Activated naive CD8-positive, alpha-beta T cell (primary cell): ENCODE results near the gene CDC40.
"Not testable (repeated sequence)": the region's sequence is repeated elsewhere in the genome, so short reads cannot be mapped to it uniquely, and the experiment has no call there.

Source experiments
- H3K27ac Mint-ChIP-seq: one replicate; pipeline ENCODE4 v1.8.0; 2021; ENCODE audit warnings: mixed read lengths
- H3K27me3 Mint-ChIP-seq: one replicate; pipeline ENCODE4 v1.8.0; 2021; ENCODE audit warnings: mixed read lengths
- H3K36me3 Mint-ChIP-seq: one replicate; pipeline ENCODE4 v1.8.0; 2021; ENCODE audit warnings: mixed read lengths
- H3K4me1 Mint-ChIP-seq: one replicate; pipeline ENCODE4 v1.8.0; 2021; ENCODE audit warnings: low read depth, mixed read lengths
- H3K4me3 Mint-ChIP-seq: one replicate; pipeline ENCODE4 v1.8.0; 2021; ENCODE audit warnings: mild to moderate bottlenecking, mixed read lengths
- H3K9me3 Mint-ChIP-seq: one replicate; pipeline ENCODE4 v1.8.0; 2021; ENCODE audit warnings: low read depth, mixed read lengths

Gene CDC40

DNA sequence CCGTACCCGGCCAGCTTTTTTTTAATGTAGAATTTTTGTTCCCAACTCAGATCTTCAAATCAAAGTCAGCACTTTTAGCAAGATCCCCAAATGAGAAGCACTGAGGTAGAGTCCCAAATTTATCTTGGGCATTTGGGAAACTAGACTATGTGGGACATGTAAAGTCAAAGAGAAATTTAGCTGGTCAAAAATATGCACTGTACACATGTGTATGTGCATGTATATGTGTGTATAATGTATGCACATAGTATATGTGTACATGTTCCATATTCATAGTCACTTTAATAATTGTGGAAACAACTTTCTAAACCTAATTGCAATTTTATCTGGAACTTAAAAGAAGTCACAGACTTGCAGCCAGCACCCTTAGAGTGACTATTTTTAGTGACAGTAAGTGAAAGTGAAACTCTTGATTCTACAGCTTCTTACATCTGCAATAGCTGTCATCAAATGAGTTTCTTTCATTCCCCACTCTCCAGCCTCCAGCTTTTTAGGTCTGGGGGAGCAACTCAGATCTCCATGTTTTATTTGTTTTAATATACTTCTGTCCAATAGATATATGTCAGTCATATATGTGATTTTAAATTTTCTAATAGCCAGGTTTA lies 53.6 kb downstream of the CDC40 start:
- Mint-ChIP-seq H3K27ac (peak overlapping the region; percentile 22), H3K36me3 (peaks cover 22% of the 10 kb centered on the region), H3K27me3 (no peaks in the 10 kb centered on the region), H3K4me1 (peaks cover 12% of the 10 kb centered on the region), H3K9me3 (no peaks in the 10 kb centered on the region), H3K4me3 (no peak overlapping the region)

DNA sequence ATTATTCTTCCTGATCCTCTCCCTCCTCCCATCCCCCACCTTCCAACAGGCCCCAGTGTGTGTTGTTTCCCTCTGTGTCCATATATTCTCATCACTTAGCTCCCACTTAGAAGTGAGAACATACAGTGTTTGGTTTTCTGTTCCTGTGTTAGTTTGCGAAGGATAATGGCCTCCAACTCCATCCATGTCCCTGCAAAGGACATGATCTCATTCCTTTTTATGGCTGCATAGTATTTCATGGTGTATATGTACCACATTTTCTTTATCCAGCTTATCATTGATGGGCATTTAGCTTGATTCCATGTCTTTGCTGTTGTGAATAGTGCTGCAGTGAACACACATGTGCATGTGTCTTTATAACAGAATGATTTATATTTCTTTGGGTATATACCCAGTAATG lies 55.8 kb downstream of the CDC40 start:
- not testable (repeated sequence) for H3K4me3 Mint-ChIP-seq, H3K27me3 Mint-ChIP-seq, H3K9me3 Mint-ChIP-seq, H3K27ac Mint-ChIP-seq
- Mint-ChIP-seq H3K36me3 (peaks cover 20% of the 10 kb centered on the region), H3K4me1 (peaks cover 12% of the 10 kb centered on the region)

DNA sequence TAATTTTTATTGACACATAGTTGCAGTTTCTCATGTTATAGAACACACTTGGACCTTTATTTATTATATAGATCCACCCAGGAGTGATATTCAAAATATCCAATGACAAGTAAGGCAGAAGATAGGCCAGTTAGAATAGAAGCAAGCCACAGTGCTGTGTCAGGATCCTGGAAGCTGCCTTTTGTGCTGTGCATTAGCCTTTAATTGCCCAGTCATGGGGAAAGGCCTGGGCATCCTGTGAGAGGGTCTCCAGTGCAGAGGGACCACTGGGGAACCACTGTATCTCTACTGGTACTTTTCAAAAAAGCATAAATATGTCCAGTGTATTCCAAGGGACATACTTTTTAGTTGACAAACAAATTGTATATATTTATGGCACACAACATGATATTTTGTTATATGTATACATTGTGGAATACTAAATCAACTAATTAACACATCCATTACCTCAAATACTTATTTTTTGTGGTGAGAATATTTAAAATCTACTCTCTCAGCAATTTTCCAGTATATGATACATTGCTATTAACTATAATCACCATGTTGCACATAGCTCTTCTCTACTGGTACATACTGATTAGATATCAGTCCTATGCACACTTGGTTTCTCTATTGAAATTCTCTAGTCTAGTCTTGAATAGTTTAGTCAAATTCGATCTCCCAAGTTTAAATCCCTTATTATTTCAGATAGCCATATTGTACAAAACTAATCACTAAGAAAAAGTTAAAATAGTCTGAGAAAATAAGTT lies 59.5 kb downstream of the CDC40 start:
- no peaks in the 10 kb centered on the region for H3K4me1 Mint-ChIP-seq
- no peak overlapping the region for H3K27ac Mint-ChIP-seq
- no peaks in the 10 kb centered on the region for H3K27me3 Mint-ChIP-seq
- no peak overlapping the region for H3K4me3 Mint-ChIP-seq
- H3K36me3 Mint-ChIP-seq, result peaks cover 26% of the 10 kb centered on the region
- H3K9me3 Mint-ChIP-seq, result no peaks in the 10 kb centered on the region

DNA sequence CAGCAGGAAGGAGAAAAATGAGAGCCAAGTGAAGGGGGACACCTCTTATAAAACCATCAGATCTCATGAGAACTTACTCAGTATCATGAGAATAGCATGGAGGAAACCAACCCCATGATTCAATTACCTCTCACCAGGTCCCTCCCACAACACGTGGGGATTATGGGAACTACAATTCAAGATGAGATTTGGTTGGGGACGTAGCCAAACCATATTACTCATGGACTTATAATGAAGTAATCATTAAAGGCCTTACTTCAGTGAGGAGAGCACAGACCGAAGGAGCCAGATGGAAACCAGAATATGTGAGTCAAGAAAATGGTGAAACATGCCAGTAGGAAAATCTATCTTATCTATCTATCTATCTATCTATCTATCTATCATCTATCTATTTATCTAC lies 64.4 kb downstream of the CDC40 start:
- H3K27me3 Mint-ChIP-seq, H3K4me1 Mint-ChIP-seq, H3K4me3 Mint-ChIP-seq, H3K9me3 Mint-ChIP-seq, H3K27ac Mint-ChIP-seq, H3K36me3 Mint-ChIP-seq: not testable (repeated sequence)

DNA sequence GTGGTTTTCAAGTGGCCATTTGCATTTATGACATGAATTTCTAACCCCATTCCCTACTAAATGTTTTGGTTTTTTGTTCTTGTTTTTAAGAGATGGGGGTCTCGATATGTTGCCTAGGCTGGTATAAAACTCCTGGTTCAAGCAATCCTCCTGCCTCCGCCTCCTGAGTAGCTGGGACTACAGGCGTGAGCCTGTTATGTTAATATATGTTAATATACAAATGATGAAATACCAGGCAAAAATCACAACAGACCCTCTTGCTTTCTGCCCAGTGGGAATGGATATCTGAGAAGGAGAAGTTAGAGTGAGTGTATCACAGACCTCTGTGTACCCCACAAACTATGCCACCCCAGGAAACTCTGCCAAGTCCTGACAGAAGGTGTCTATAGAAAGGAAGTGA lies 66.2 kb downstream of the CDC40 start:
- H3K27me3 Mint-ChIP-seq, result no peaks in the 10 kb centered on the region
- peaks cover 7% of the 10 kb centered on the region for H3K36me3 Mint-ChIP-seq
- H3K4me1 Mint-ChIP-seq, result no peaks in the 10 kb centered on the region
- H3K9me3 Mint-ChIP-seq, result no peaks in the 10 kb centered on the region
- H3K27ac Mint-ChIP-seq, result no peak overlapping the region
- no peak overlapping the region for H3K4me3 Mint-ChIP-seq

DNA sequence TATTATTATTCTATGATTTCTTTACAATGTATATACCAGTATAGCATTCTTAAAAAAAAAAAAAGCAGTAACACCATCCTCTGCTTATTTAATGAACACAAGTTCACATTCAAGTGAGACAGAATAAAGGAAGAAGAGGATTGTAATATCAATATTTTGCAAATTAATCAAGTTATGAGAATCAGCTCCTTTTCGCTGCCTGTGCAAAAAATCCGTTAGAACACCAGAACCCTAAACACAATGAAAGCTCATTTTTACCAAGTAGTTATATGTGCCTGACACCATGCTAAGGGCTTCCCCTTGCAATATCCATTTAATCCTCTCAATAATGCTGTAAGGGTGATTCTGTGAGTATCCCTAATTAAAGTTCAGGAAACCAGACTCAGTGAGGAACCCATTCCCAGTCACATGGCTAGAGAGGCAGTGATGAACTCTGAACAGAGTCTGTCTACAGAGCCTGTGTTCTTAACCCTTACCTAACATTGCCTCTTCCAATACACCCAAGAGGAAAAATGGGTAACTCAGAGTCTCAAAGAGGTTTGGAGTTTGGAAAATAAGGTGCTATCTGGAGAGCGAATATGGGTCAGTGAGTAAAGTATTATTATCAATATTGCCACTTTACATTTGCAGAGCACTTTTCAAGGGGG lies 66.8 kb downstream of the CDC40 start:
- H3K36me3 Mint-ChIP-seq, result peaks cover 7% of the 10 kb centered on the region
- H3K27me3 Mint-ChIP-seq, result no peaks in the 10 kb centered on the region
- no peaks in the 10 kb centered on the region for H3K9me3 Mint-ChIP-seq

DNA sequence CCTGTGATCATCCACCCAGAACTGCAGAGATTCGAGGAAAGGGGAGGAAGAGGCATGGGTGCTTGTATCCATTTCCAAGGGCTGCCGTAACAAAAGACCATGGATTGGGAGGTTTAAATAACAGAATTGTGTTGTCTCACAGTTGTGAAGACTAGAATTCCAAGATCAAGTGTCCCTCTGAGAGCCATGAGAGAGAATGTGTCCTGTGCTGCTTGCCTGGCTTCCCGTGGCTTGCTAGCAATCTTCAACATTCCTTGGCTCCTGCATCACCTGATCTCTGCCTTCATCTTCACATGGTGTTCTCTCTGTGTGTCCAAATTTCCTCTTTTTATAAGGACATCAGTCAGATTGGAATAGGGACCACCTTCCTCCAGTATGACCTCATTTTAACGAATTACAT lies 69.8 kb downstream of the CDC40 start:
- H3K27me3 Mint-ChIP-seq, result no peaks in the 10 kb centered on the region
- no peaks in the 10 kb centered on the region for H3K4me1 Mint-ChIP-seq
- no peak overlapping the region for H3K4me3 Mint-ChIP-seq
- H3K27ac Mint-ChIP-seq, result no peak overlapping the region
- H3K36me3 Mint-ChIP-seq, result peaks cover 2% of the 10 kb centered on the region
- no peaks in the 10 kb centered on the region for H3K9me3 Mint-ChIP-seq

More for the DNA sequence above, 66.8 kb downstream of the CDC40 start:
- Mint-ChIP-seq H3K4me1 (no peaks in the 10 kb centered on the region), H3K4me3 (no peak overlapping the region), H3K27ac (no peak overlapping the region)

DNA sequence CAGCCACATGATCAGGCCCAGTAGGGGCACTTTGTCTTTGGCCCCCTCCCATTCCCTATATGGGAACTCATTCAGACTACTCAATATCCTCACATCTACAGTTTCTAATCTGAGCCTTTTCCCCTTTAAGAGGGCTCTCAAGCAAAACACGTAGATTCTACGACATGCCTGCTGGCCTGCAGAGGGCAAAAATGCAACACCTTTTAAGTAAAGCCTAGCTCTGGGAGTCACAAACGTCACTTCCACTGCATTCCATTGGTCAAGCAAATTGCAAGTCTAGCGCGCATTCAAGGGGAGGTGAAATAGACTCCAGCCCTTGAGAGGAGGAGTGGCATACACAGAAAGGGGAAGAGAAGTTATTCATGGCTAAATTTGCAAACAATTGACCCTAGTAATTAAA lies 70.6 kb downstream of the CDC40 start:
- no peak overlapping the region for H3K4me3 Mint-ChIP-seq
- H3K36me3 Mint-ChIP-seq, result peaks cover 2% of the 10 kb centered on the region
- no peak overlapping the region for H3K27ac Mint-ChIP-seq
- H3K27me3 Mint-ChIP-seq, result no peaks in the 10 kb centered on the region
- no peaks in the 10 kb centered on the region for H3K4me1 Mint-ChIP-seq
- H3K9me3 Mint-ChIP-seq, result no peaks in the 10 kb centered on the region

DNA sequence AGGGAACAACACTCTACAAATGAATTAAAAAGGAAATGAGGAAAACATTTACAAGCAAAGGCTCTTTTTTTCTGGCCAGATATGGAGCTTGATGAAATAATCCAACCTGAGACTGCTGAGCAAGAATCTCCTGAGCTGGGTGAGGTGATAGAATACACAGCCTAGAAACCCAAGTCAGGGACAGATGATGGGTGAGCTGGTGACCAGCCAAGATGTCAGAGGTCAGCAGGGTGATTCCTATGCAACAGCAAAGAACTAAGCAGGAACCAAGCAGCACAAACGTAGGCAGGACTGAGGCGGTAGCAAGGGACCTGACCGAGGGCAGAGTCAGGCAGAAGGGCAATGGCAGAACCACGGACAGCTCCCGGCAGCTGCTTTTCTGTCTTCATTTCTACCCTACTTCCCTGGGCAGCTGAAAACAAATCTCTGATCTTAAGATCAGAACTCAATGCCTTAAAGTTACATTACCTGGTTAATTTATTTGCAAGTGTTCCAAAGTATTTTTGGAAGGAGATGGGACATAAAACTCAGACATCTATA lies 75.1 kb downstream of the CDC40 start:
- Mint-ChIP-seq H3K4me3 (no peak overlapping the region), H3K4me1 (no peaks in the 10 kb centered on the region), H3K9me3 (no peaks in the 10 kb centered on the region), H3K27me3 (peaks cover 3% of the 10 kb centered on the region), H3K36me3 (peaks cover 5% of the 10 kb centered on the region), H3K27ac (no peak overlapping the region)

DNA sequence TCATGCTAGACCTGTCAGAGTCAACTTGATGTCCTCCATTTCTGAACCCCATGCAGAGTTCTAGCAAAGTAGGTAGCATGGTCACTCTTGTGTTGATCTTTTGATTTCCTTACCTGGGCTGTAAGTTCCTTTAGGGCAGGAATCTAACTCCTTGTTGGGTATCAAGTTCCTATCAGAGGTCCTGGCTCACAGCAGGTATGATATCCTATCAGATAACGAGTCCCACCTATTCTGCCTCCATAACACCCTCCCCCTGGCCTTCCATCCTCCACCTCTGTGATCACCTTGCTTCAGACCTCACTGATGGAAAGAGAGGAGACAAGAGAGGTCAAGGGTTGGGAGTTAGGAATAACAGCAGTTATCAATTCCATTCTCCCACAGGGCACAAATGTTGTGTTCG lies 76.1 kb downstream of the CDC40 start:
- H3K27ac Mint-ChIP-seq, result no peak overlapping the region
- H3K27me3 Mint-ChIP-seq, result peaks cover 3% of the 10 kb centered on the region
- H3K9me3 Mint-ChIP-seq, result peaks cover 4% of the 10 kb centered on the region
- peaks cover 8% of the 10 kb centered on the region for H3K36me3 Mint-ChIP-seq
- H3K4me3 Mint-ChIP-seq, result no peak overlapping the region
- H3K4me1 Mint-ChIP-seq, result no peaks in the 10 kb centered on the region

DNA sequence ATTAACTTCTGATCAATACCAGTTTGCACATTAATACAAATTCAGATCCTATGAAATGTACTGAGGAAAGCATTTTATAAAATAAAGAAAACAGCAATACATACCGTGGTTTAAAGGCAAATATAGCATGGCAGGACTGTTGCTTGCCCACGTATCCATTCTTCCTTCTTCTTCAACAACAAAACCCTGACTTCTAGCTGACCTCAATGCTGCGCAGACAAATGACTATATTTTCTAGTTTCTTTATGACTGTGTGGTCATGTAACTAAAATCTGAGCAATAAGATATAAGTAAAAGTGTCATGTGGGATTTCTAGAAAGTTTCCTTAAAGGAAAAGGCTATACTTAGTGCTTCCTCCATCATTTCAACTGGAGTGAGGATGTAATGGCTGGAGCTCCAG lies 85.0 kb downstream of the CDC40 start:
- no peak overlapping the region for H3K4me3 Mint-ChIP-seq
- H3K27ac Mint-ChIP-seq, result no peak overlapping the region
- H3K27me3 Mint-ChIP-seq, result no peaks in the 10 kb centered on the region
- no peaks in the 10 kb centered on the region for H3K4me1 Mint-ChIP-seq
- H3K36me3 Mint-ChIP-seq, result peaks cover 5% of the 10 kb centered on the region
- peaks cover 14% of the 10 kb centered on the region for H3K9me3 Mint-ChIP-seq

DNA sequence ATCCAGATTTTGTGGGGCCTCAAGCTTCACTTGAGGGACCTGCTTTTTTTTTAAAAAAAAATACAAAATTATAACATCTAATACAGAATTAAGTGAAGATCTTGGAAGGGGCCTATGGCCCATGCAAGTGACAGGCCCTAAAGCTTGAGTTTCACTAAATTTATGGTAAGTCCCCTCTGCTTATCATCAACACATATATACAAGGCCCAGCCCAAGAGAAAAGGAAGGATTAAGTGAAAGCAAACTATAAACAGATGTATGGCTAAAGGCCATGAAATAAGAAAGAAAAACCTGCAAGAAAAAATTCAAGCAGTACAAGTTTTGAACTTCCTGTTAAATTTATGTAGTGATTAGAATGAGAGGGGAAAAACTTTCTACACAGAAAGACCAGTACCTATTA lies 86.8 kb downstream of the CDC40 start:
- no peaks in the 10 kb centered on the region for H3K4me1 Mint-ChIP-seq
- no peaks in the 10 kb centered on the region for H3K27me3 Mint-ChIP-seq
- H3K9me3 Mint-ChIP-seq, result peaks cover 5% of the 10 kb centered on the region
- H3K36me3 Mint-ChIP-seq, result peaks cover 3% of the 10 kb centered on the region
- no peak overlapping the region for H3K27ac Mint-ChIP-seq
- H3K4me3 Mint-ChIP-seq, result no peak overlapping the region

DNA sequence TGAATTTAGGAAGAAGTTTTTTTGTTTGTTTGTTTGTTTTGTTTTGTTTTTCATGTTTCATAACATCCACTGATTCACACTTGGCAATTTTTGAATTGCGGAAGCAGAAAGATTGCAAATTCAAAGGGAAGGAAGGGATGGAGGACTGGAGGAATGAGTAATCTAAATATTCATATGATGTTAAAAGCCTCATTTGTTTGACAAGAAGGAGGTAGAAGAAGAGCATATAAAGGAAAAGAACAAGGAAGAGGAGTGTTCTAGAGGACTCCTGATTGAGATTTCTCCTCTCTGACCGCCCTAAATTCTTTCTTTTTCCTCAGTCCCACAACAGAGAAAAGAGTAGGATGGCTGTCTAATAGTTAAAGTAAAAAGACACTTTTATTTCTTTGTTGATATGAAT lies 89.4 kb downstream of the CDC40 start:
- H3K9me3 Mint-ChIP-seq, result peaks cover 5% of the 10 kb centered on the region

DNA sequence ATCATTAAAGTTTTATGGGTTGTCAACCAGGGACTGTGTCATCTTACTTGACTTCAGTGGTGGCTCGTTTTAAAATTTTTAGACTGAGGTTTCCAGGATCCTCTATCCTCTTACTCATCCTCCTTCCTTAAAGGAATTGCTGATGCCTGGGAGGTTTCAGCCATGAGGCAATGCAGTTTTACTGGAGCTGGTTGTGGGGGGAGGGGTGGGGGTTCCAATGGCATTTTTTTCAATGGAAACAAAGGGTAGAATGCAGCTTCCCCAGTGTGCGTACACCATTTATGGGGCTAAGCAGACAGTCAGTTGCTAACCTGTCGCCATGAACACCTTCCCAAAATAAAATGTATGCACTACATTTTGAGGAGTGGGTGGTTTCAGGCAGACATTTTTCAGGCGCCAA lies 89.9 kb downstream of the CDC40 start:
- Mint-ChIP-seq H3K27me3 (no peaks in the 10 kb centered on the region), H3K4me3 (no peak overlapping the region), H3K4me1 (no peaks in the 10 kb centered on the region), H3K9me3 (peaks cover 5% of the 10 kb centered on the region), H3K36me3 (peaks cover 3% of the 10 kb centered on the region), H3K27ac (no peak overlapping the region)

More for the DNA sequence above, 89.4 kb downstream of the CDC40 start:
- Mint-ChIP-seq H3K36me3 (peaks cover 3% of the 10 kb centered on the region), H3K27me3 (no peaks in the 10 kb centered on the region), H3K4me1 (no peaks in the 10 kb centered on the region), H3K27ac (no peak overlapping the region), H3K4me3 (no peak overlapping the region)

DNA sequence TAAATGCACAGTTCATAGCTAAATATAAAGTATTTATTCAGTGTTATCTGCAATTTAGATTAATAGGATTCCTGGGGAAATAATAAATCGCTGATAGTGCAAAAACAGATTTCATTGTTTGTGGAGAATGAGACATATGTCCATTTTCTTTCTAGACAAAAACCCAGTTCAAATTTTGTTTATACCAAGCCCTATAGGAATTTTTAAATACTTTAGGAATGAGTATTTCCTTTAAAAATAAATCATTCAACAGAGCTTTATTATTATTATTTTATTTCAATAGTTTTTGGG lies 91.5 kb downstream of the CDC40 start:
- Mint-ChIP-seq H3K9me3 (peaks cover 5% of the 10 kb centered on the region), H3K27ac (no peak overlapping the region), H3K27me3 (no peaks in the 10 kb centered on the region), H3K36me3 (no peaks in the 10 kb centered on the region), H3K4me3 (no peak overlapping the region), H3K4me1 (no peaks in the 10 kb centered on the region)
